Thymus (tissue), 11 donors: ENCODE measurements around the gene KLHL2. TPM values are rescaled to one million over a fixed set of nuclear protein-coding genes. Genes with fewer than 3 reads are reported as not detected.
"Not testable (repeated sequence)": the region's sequence is repeated elsewhere in the genome, so short reads cannot be mapped to it uniquely, and the experiment has no call there.

Experiments used
- DNase-seq, 9 donors: peaks; one replicate each; pipeline ENCODE4 v3.0.0-alpha.2; 2013; ENCODE audit warnings: low spot score in 9 of 9, low read depth in 6 of 9, missing footprints in 1 of 9
- H3K27ac ChIP-seq, 2 donors: one replicate each; pipeline ENCODE4 v1.5.1; 2013; ENCODE audit warnings: control low read depth in 1 of 2, low read depth in 1 of 2, low read length in 1 of 2, mild to moderate bottlenecking in 1 of 2, moderate library complexity in 1 of 2
- H3K27me3 ChIP-seq, 2 donors: one replicate each; pipeline ENCODE4 v1.5.1; 2013; ENCODE audit warnings: low read length in 1 of 2; ENCODE audit not compliant: control insufficient read depth in 2 of 2, insufficient read depth in 1 of 2
- H3K36me3 ChIP-seq, 2 donors: one replicate each; pipeline ENCODE4 v1.5.1; 2013; ENCODE audit warnings: low read length in 1 of 2, mild to moderate bottlenecking in 1 of 2, moderate library complexity in 1 of 2; ENCODE audit not compliant: control insufficient read depth in 2 of 2, insufficient read depth in 2 of 2
- H3K4me1 ChIP-seq, 2 donors: one replicate each; pipeline ENCODE4 v1.5.1; 2013; ENCODE audit warnings: low read length in 2 of 2; ENCODE audit not compliant: control insufficient read depth in 2 of 2, insufficient read depth in 2 of 2
- H3K4me3 ChIP-seq, 2 donors: one replicate each; pipeline ENCODE4 v1.5.1; 2013; ENCODE audit warnings: low read length in 2 of 2, control low read depth in 1 of 2, mild to moderate bottlenecking in 1 of 2
- H3K9me3 ChIP-seq, 2 donors: one replicate each; pipeline ENCODE4 v1.5.1; 2013; ENCODE audit warnings: low read length in 1 of 2, mild to moderate bottlenecking in 1 of 2; ENCODE audit not compliant: control insufficient read depth in 2 of 2, insufficient read depth in 1 of 2
- WGBS: extraction: QIAGEN DNeasy Blood & Tissue Kit; methylation state at CpG from one replicate; pipeline ENCODE4 v1.1.7; 2013; 5-methylcytosine and 5-hydroxymethylcytosine counted together
- polyA plus RNA-seq: library from polyadenylated mRNA; stranded (reverse); fragments of 200-250 nt; gene quantifications from one replicate; pipeline ENCODE4 v1.2.3, GENCODE V29; 2013
- total RNA-seq: library from RNA; stranded (reverse); fragments of 120-200 nt; gene quantifications from one replicate; pipeline ENCODE4 v1.2.4, GENCODE V29; 2013
- donor health status: healthy.

KLHL2 gene
- total and polyA plus RNA-seq, 2 donors: 12.1 to 29.3 TPM

GRCh38 chr4:165217325-165217724 is 10.0 kb downstream of the KLHL2 start:
- Histone ChIP-seq H3K4me1 (peaks cover 0 to 2% of the 10 kb centered on the region in 2 donors), H3K27me3 (no peaks in the 10 kb centered on the region), H3K9me3 (no peaks in the 10 kb centered on the region), H3K36me3 (no peaks in the 10 kb centered on the region), H3K27ac (no peak overlapping the region), H3K4me3 (no peak overlapping the region)
- 95% methylated on average over 3 of the region's 3 CpGs for whole genome bisulfite sequencing
- DNase-seq: no peak

GRCh38 chr4:165221306-165221705 is 13.9 kb downstream of the KLHL2 start:
- 87% methylated on average over 4 of the region's 4 CpGs for WGBS

DNA sequence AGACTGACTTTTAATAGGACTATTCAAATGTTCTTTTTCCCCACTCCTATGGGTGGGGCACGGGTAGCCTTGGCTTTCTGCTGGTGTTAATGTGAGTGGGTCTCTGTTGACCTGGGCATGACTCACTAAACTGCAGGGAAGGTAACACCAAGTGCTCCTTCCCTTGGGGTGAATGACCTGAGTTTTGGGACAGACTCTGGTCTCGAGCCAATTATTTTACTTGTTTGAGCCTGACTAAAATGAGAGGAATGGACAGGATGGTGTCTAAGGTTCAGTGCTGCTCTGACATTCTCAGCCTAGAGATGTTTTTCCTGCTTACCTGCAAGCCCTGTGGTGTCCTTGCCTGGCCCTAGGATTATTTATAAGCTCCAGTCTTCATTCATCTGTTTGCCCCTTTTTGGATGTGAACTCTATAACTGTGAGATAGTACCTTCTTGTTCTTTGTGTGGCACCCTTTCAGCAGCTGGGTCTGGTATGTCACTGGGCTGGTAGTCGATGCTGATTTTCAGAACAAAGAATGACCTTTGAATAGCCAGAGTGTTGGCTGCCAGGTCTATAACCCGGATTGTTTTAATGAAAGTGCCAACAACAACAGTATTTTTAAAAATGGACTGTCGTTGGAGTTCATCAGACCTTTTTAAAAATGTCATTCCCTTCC is 14.8 kb downstream of the KLHL2 start:
- not testable (repeated sequence) for DNase-seq, H3K4me3 ChIP-seq, H3K9me3 ChIP-seq, H3K4me1 ChIP-seq, H3K36me3 ChIP-seq, H3K27me3 ChIP-seq
- peak overlapping the region in 1 of 2 donors; percentile 65 for H3K27ac ChIP-seq
- WGBS: 48% methylated on average over 4 of the region's 5 CpGs

More at GRCh38 chr4:165221306-165221705, 13.9 kb downstream of the KLHL2 start:
- H3K36me3 ChIP-seq, DNase-seq, H3K27ac ChIP-seq, H3K27me3 ChIP-seq, H3K4me3 ChIP-seq, H3K4me1 ChIP-seq, H3K9me3 ChIP-seq: not testable (repeated sequence)

GRCh38 chr4:165222651-165222994 is 15.3 kb downstream of the KLHL2 start:
- no peaks in the 10 kb centered on the region for H3K36me3 ChIP-seq
- WGBS: 42% methylated on average over 2 of the region's 2 CpGs
- H3K27me3 ChIP-seq: no peaks in the 10 kb centered on the region
- no peak overlapping the region for H3K27ac ChIP-seq
- H3K4me1 ChIP-seq: peaks cover 0 to 5% of the 10 kb centered on the region in 2 donors
- no peak for DNase-seq
- no peak overlapping the region for H3K4me3 ChIP-seq
- H3K9me3 ChIP-seq: no peaks in the 10 kb centered on the region

- H3K27me3 ChIP-seq, H3K36me3 ChIP-seq, H3K4me3 ChIP-seq, H3K9me3 ChIP-seq, H3K27ac ChIP-seq, DNase-seq, H3K4me1 ChIP-seq: not testable (repeated sequence)
- WGBS: 96% methylated on average over 2 of the region's 2 CpGs
Observed at GRCh38 chr4:165227401-165227800, 20.0 kb downstream of the KLHL2 start.

- H3K27ac ChIP-seq, H3K4me1 ChIP-seq, H3K27me3 ChIP-seq, DNase-seq, H3K4me3 ChIP-seq, H3K9me3 ChIP-seq, H3K36me3 ChIP-seq: not testable (repeated sequence)
- WGBS: 91% methylated on average over 4 of the region's 4 CpGs
Observed at GRCh38 chr4:165229490-165230200, 22.3 kb downstream of the KLHL2 start.

GRCh38 chr4:165232623-165233433 is 25.5 kb downstream of the KLHL2 start:
- H3K36me3 ChIP-seq, H3K9me3 ChIP-seq, H3K4me1 ChIP-seq, H3K27ac ChIP-seq, H3K4me3 ChIP-seq, H3K27me3 ChIP-seq, DNase-seq: not testable (repeated sequence)
- WGBS: 92% methylated on average over 4 of the region's 4 CpGs

- H3K4me1 ChIP-seq: no peaks in the 10 kb centered on the region
- H3K27ac ChIP-seq: no peak overlapping the region
- H3K4me3 ChIP-seq: no peak overlapping the region
- no peaks in the 10 kb centered on the region for H3K9me3 ChIP-seq
- 96% methylated on average over 5 of the region's 5 CpGs for WGBS
- H3K36me3 ChIP-seq: no peaks in the 10 kb centered on the region
- DNase-seq: no peak
- H3K27me3 ChIP-seq: no peaks in the 10 kb centered on the region
Observed at GRCh38 chr4:165234766-165235165, 27.4 kb downstream of the KLHL2 start.

- H3K27me3 ChIP-seq, H3K4me1 ChIP-seq, H3K27ac ChIP-seq, H3K4me3 ChIP-seq, H3K36me3 ChIP-seq, H3K9me3 ChIP-seq, DNase-seq: not testable (repeated sequence)
- WGBS: no CpG with 5 or more reads among the region's 1 CpG
Observed at GRCh38 chr4:165236852-165237251, 29.5 kb downstream of the KLHL2 start.
